IMR-90 (cell line): Measurements from ENCODE around the gene SCGB1A1. TPM values are rescaled to one million over a fixed set of nuclear protein-coding genes. Genes with fewer than 3 reads are reported as not detected.
A peak's percentile ranks its signal among the peaks of the same experiment; 100 is the strongest.

Source experiments
- ATAC-seq: fragments of 200-7000 bp; cut with Tn5 transposase; 2 replicates; pipeline ENCODE4 v1.9.1; 2020; ENCODE audit warnings: low read depth, mild to moderate bottlenecking, moderate library complexity
- BruUV-seq: library from RNA; stranded (reverse); fragments of 400-500 nt; replicated peaks from 2 replicates; lab custom pipeline; 2021; lab: Mats Ljungman, UMichigan
- CTCF ChIA-PET: fragments of 300-600 bp; formaldehyde crosslinking; extraction: SDS; loops from one replicate; lab custom pipeline; 2021; ENCODE audit warnings: antibody characterized with exemption; lab: Yijun Ruan, JAX
- POLR2A ChIA-PET: fragments of 300-600 bp; sonication (Branson Sonifier 250); formaldehyde crosslinking; loops from one replicate; lab custom pipeline; 2022; ENCODE audit warnings: antibody characterized with exemption; ENCODE audit not compliant: unreplicated experiment; lab: Charles Lee
- DNase-seq: peaks from one replicate; pipeline ENCODE4 v3.0.0; 2013
- H2AFZ ChIP-seq: replicated peaks from 2 replicates; pipeline ENCODE3; 2013; ENCODE audit warnings: low read length, mild to moderate bottlenecking; ENCODE audit not compliant: poor library complexity
- H2AK5ac ChIP-seq: 2 replicates; pipeline ENCODE4 v1.6.1; 2013; ENCODE audit warnings: low read depth, low read length, inconsistent platforms
- H2AK9ac ChIP-seq: replicated peaks from 2 replicates; pipeline ENCODE3; 2013; ENCODE audit warnings: mild to moderate bottlenecking, low read depth, low read length, moderate library complexity; ENCODE audit not compliant: poor library complexity
- H2BK120ac ChIP-seq: 2 replicates; pipeline ENCODE4 v1.6.1; 2013; ENCODE audit warnings: low read depth, low read length, inconsistent platforms
- H2BK15ac ChIP-seq: 3 replicates; pipeline ENCODE4 v1.6.1; 2013; ENCODE audit warnings: low read depth, low read length, inconsistent platforms
- H2BK20ac ChIP-seq: 2 replicates; pipeline ENCODE4 v1.6.1; 2013; ENCODE audit warnings: low read depth, mild to moderate bottlenecking, inconsistent platforms, low read length, moderate library complexity
- H2BK5ac ChIP-seq: 2 replicates; pipeline ENCODE4 v1.6.1; 2013; ENCODE audit warnings: mild to moderate bottlenecking, low read depth, low read length, inconsistent platforms; ENCODE audit not compliant: poor library complexity, severe bottlenecking
- H3K14ac ChIP-seq: replicated peaks from 2 replicates; pipeline ENCODE4 v1.6.1; 2013; ENCODE audit warnings: low read depth, low read length, inconsistent platforms
- H3K18ac ChIP-seq: 2 replicates; pipeline ENCODE4 v1.6.1; 2013; ENCODE audit warnings: low read depth, low read length, control low read depth
- H3K23ac ChIP-seq: 2 replicates; pipeline ENCODE4 v1.6.1; 2013; ENCODE audit warnings: low read depth, low read length, inconsistent platforms
- H3K27ac ChIP-seq: 2 replicates; pipeline ENCODE4 v1.5.1; 2013; ENCODE audit warnings: mild to moderate bottlenecking, control low read depth, low read length; ENCODE audit not compliant: insufficient read depth
- H3K27me3 ChIP-seq: 2 replicates; pipeline ENCODE4 v1.6.1; 2013; ENCODE audit warnings: low read length; ENCODE audit not compliant: control insufficient read depth, insufficient read depth
- H3K36me3 ChIP-seq: 2 replicates; pipeline ENCODE4 v1.6.1; 2013; ENCODE audit warnings: low read length, mixed read lengths; ENCODE audit not compliant: control insufficient read depth, insufficient read depth
- H3K4ac ChIP-seq: 2 replicates; pipeline ENCODE4 v1.6.1; 2013; ENCODE audit warnings: low read depth, low read length, inconsistent platforms
- H3K4me1 ChIP-seq: 2 replicates; pipeline ENCODE4 v1.6.1; 2013; ENCODE audit warnings: low read length, mixed read lengths; ENCODE audit not compliant: control insufficient read depth, insufficient read depth
- H3K4me2 ChIP-seq: 2 replicates; pipeline ENCODE4 v1.6.1; 2013; ENCODE audit warnings: low read depth, mild to moderate bottlenecking, control low read depth, low read length, moderate library complexity
- H3K4me3 ChIP-seq: 2 replicates; pipeline ENCODE4 v1.5.1; 2013; ENCODE audit warnings: low read depth, mild to moderate bottlenecking, control low read depth, low read length, moderate library complexity; ENCODE audit not compliant: insufficient read depth
- H3K56ac ChIP-seq: 2 replicates; pipeline ENCODE4 v1.6.1; 2013; ENCODE audit warnings: low read length, inconsistent platforms; ENCODE audit not compliant: insufficient read depth; ENCODE audit errors: extremely low read depth
- H3K79me1 ChIP-seq, 2 experiments: 2 replicates each; pipeline ENCODE4 v1.6.1; 2013; ENCODE audit warnings: low read length in 2 of 2, inconsistent platforms in 1 of 2, low read depth in 1 of 2
- H3K9ac ChIP-seq: 2 replicates; pipeline ENCODE4 v1.6.1; 2013; ENCODE audit warnings: low read depth, low read length, control low read depth
- H3K9me1 ChIP-seq: 2 replicates; pipeline ENCODE4 v1.6.1; 2013; ENCODE audit warnings: low read length, inconsistent platforms; ENCODE audit not compliant: insufficient read depth
- H3K9me3 ChIP-seq: 2 replicates; pipeline ENCODE4 v1.6.1; 2013; ENCODE audit warnings: low read length; ENCODE audit not compliant: control insufficient read depth, insufficient read depth
- H4K20me1 ChIP-seq: 2 replicates; pipeline ENCODE4 v1.6.1; 2013; ENCODE audit warnings: low read length, inconsistent platforms; ENCODE audit not compliant: insufficient read depth
- H4K5ac ChIP-seq: 2 replicates; pipeline ENCODE4 v1.6.1; 2013; ENCODE audit warnings: mild to moderate bottlenecking, low read depth, low read length, control low read depth
- H4K8ac ChIP-seq, 2 experiments: 2 replicates each; pipeline ENCODE4 v1.6.1; 2013; ENCODE audit warnings: low read depth in 2 of 2, low read length in 2 of 2, control low read depth in 1 of 2, inconsistent platforms in 1 of 2
- H4K91ac ChIP-seq: 2 replicates; pipeline ENCODE4 v1.6.1; 2013; ENCODE audit warnings: low read depth, low read length, inconsistent platforms; ENCODE audit not compliant: insufficient read depth
- CEBPB ChIP-seq: IDR thresholded peaks from 2 replicates; pipeline ENCODE4 v1.6.1; 2012; ENCODE audit warnings: low read depth, low read length, improper control_type of control experiment
- CHD1 ChIP-seq: IDR thresholded peaks from 2 replicates; pipeline ENCODE4 v1.6.1; 2012; ENCODE audit warnings: low read depth, low read length, improper control_type of control experiment
- POLR2A ChIP-seq: IDR thresholded peaks from 2 replicates; pipeline ENCODE4 v1.6.1; 2012; ENCODE audit warnings: mild to moderate bottlenecking, low read depth, low read length
- RAD21 ChIP-seq: IDR thresholded peaks from 2 replicates; pipeline ENCODE4 v1.6.1; 2012; ENCODE audit warnings: low read length, improper control_type of control experiment
- RCOR1 ChIP-seq: IDR thresholded peaks from 2 replicates; pipeline ENCODE4 v1.6.1; 2012; ENCODE audit warnings: mild to moderate bottlenecking, low read length, improper control_type of control experiment; ENCODE audit not compliant: insufficient replicate concordance
- SMC3 ChIP-seq: fragments of 150-350 bp; IDR thresholded peaks from 2 replicates; pipeline ENCODE4 v1.6.1; 2016; ENCODE audit warnings: low read depth, mild to moderate bottlenecking, antibody characterized with exemption, low read length, moderate library complexity
- WGBS, 2 experiments: methylation state at CpG; one replicate each; pipeline versions ENCODE4 v1.1.5 to v1.1.7; 2013; ENCODE audit warnings: missing lambda C conversion rate in 2 of 2; ENCODE audit not compliant: insufficient read length in 1 of 2; ENCODE audit errors: extremely low coverage in 2 of 2; 5-methylcytosine and 5-hydroxymethylcytosine counted together
- dilution Hi-C: fragments of 300-500 bp; cut with HindIII; formaldehyde crosslinking; loops from one replicate; pipeline ENCODE4 v1.14.3; 2018; ENCODE audit warnings: low sequenced_read_pairs; ENCODE audit not compliant: unreplicated experiment
- in situ Hi-C: fragments of 300-500 bp; cut with MboI; formaldehyde crosslinking; loops from 3 replicates; pipeline ENCODE4 v1.14.3; 2019; ENCODE audit warnings: low sequenced_read_pairs, inconsistent platforms, mixed read lengths
- intact Hi-C: fragments of 100-400 bp; cut with micrococcal nuclease; formaldehyde crosslinking; loops from 2 replicates; pipeline ENCODE4 v1.10.0; 2022
- polyA plus RNA-seq, 3 experiments: library from polyadenylated mRNA; depleted of rRNA; stranded (reverse); fragments of >200 nt; gene quantifications; 2 replicates each; pipeline ENCODE4 v1.2.3, GENCODE V29; 2012; ENCODE audit warnings: low replicate concordance in 1 of 3
- total RNA-seq: library from RNA; depleted of rRNA; stranded (reverse); fragments of >200 nt; gene quantifications from 2 replicates; pipeline ENCODE4 v1.2.3, GENCODE V29; 2012
- TF ChIP-seq, protein P1 (sequence below): conservative IDR thresholded peaks from 2 replicates; pipeline ENCODE4 v1.5.1; 2012; ENCODE audit warnings: mild to moderate bottlenecking, low read depth, low read length, improper control_type of control experiment

The SCGB1A1 gene
- total and polyA plus RNA-seq, 2 of the 4 experiments (the other 2 are of a cell fraction) = not detected

DNA sequence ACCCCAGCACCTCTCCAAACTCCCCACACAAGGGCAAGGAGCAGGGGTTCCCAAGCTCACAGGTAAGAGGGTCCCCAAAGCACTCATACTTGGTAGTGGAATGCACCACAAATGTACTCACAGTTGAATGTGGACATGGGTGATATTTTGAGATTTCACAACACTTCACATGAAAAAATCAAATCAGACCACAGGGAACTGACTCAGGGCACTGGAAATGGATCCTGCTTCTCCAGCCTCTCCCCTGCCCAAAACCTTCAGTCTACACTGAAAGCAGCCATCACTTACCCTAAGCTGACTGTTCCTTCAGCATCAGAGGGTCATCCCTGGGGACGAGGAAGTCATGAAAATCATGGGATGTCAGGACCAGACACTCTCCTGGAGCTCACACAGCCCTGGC, 40.2 kb downstream of the SCGB1A1 start:
- Histone ChIP-seq H3K36me3 (no peaks in the 10 kb centered on the region), H3K9me3 (peaks cover 2% of the 10 kb centered on the region), H3K23ac (no peak overlapping the region), H2BK120ac (peak overlapping the region; percentile 45; the same call in 1 of the 2 replicates), H2AFZ (no peak overlapping the region), H2BK15ac (no peak overlapping the region; the same call in 2 of the 3 replicates), H2BK5ac (no peak overlapping the region), H3K4ac (0 out of 2 replicates have a peak overlapping the region, but pooled peaks have one; percentile 3), H4K20me1 (no peaks in the 10 kb centered on the region), H3K4me1 (peaks cover 16% of the 10 kb centered on the region), H3K56ac (no peak overlapping the region), H3K9me1 (no peaks in the 10 kb centered on the region; the same call in 1 of the 2 replicates), H3K4me2 (no peak overlapping the region), H3K27me3 (no peaks in the 10 kb centered on the region), H3K9ac (no peak overlapping the region), H4K91ac (peak overlapping the region; percentile 44; the same call in 1 of the 2 replicates), H3K79me1 (no peaks in the 10 kb centered on the region), H3K18ac (no peak overlapping the region; the same call in 1 of the 2 replicates), H3K27ac (no peak overlapping the region), H2BK20ac (no peak overlapping the region), H3K14ac (no peak overlapping the region; the same call in 1 of the 2 replicates), H3K4me3 (no peak overlapping the region), H2AK5ac (no peak overlapping the region), H4K5ac (peak overlapping the region; percentile 36; the same call in 1 of the 2 replicates), H2AK9ac (peak overlapping the region; percentile 48), H4K8ac (0 out of 4 replicates have a peak overlapping the region, but pooled peaks of 1 of the 2 experiments have one; percentile 27)
- ChIA-PET CTCF (interaction anchor here (2.1 kb wide), 1 partner anchor 84 kb away, joined by 6 read pairs; no protein-coding TSS in a partner anchor), POLR2A (interaction anchor here (1.1 kb wide), 1 partner anchor 15 kb away, joined by 3 read pairs; no protein-coding TSS in a partner anchor)
- in situ Hi-C loops = no loop called here
- DNase-seq = peak; percentile 33
- BruUV-seq = no TSS peak
- intact Hi-C loops = no loop called here
- no CpG with 5 or more reads among the region's 1 CpG for WGBS, 2 experiments
- TF ChIP-seq RAD21 (no peak), SMC3 (no peak), CHD1 (no peak), RCOR1 (no peak), POLR2A (no peak), CEBPB (peak; percentile 80)
- TF ChIP-seq, protein P1, sequence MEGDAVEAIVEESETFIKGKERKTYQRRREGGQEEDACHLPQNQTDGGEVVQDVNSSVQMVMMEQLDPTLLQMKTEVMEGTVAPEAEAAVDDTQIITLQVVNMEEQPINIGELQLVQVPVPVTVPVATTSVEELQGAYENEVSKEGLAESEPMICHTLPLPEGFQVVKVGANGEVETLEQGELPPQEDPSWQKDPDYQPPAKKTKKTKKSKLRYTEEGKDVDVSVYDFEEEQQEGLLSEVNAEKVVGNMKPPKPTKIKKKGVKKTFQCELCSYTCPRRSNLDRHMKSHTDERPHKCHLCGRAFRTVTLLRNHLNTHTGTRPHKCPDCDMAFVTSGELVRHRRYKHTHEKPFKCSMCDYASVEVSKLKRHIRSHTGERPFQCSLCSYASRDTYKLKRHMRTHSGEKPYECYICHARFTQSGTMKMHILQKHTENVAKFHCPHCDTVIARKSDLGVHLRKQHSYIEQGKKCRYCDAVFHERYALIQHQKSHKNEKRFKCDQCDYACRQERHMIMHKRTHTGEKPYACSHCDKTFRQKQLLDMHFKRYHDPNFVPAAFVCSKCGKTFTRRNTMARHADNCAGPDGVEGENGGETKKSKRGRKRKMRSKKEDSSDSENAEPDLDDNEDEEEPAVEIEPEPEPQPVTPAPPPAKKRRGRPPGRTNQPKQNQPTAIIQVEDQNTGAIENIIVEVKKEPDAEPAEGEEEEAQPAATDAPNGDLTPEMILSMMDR = no peak
- dilution Hi-C loops = no loop called here
- ATAC-seq = peak; percentile 56
